Astrocyte (in vitro differentiated cells and primary cell): ENCODE data around the gene EPOP. TPM values are rescaled to one million over a fixed set of nuclear protein-coding genes. Genes with fewer than 3 reads are reported as not detected.

ENCODE experiments used
- DNase-seq: peaks from one replicate; pipeline ENCODE4 v3.0.0-alpha.2; 2010; ENCODE audit warnings: low read depth
- FAIRE-seq: peaks from 2 replicates; lab custom pipeline; 2011; peaks lifted over from hg19 to GRCh38; lab: Jason Lieb, UNC
- H2AFZ ChIP-seq: 2 replicates; pipeline ENCODE4 v1.6.0; 2012; ENCODE audit warnings: low read depth, low read length, inconsistent platforms
- H3K27ac ChIP-seq: 2 replicates; pipeline ENCODE4 v1.5.1; 2011; ENCODE audit warnings: low read depth, low read length, inconsistent platforms
- H3K27me3 ChIP-seq: 2 replicates; pipeline ENCODE4 v1.6.0; 2011; ENCODE audit warnings: low read length, inconsistent platforms; ENCODE audit not compliant: insufficient read depth
- H3K36me3 ChIP-seq: 2 replicates; pipeline ENCODE4 v1.5.1; 2011; ENCODE audit warnings: low read length, inconsistent platforms; ENCODE audit not compliant: insufficient read depth
- H3K4me1 ChIP-seq: 2 replicates; pipeline ENCODE4 v1.5.1; 2011; ENCODE audit warnings: low read length, inconsistent platforms; ENCODE audit not compliant: insufficient read depth
- H3K4me2 ChIP-seq: 2 replicates; pipeline ENCODE4 v1.6.0; 2012; ENCODE audit warnings: low read length, inconsistent platforms
- H3K4me3 ChIP-seq: 2 replicates; pipeline ENCODE4 v1.5.1; 2011; ENCODE audit warnings: low read depth, mild to moderate bottlenecking, low read length, inconsistent platforms; ENCODE audit not compliant: insufficient read depth
- H3K79me2 ChIP-seq: 2 replicates; pipeline ENCODE4 v1.6.0; 2012; ENCODE audit warnings: mild to moderate bottlenecking, low read length, inconsistent platforms; ENCODE audit not compliant: insufficient read depth
- H3K9ac ChIP-seq: 2 replicates; pipeline ENCODE4 v1.6.0; 2012; ENCODE audit warnings: mild to moderate bottlenecking, low read length, inconsistent platforms
- H3K9me3 ChIP-seq: 2 replicates; pipeline ENCODE4 v1.5.1; 2012; ENCODE audit warnings: low read depth, mild to moderate bottlenecking, low read length, inconsistent platforms; ENCODE audit not compliant: insufficient read depth
- H4K20me1 ChIP-seq: 2 replicates; pipeline ENCODE4 v1.6.0; 2012; ENCODE audit warnings: low read length, inconsistent platforms; ENCODE audit not compliant: insufficient read depth
- H3K27ac Mint-ChIP-seq: one replicate; pipeline ENCODE4 v1.8.0; 2021; ENCODE audit warnings: mild to moderate bottlenecking, mixed read lengths; ENCODE audit not compliant: unreplicated experiment
- H3K27me3 Mint-ChIP-seq: one replicate; pipeline ENCODE4 v1.8.0; 2021; ENCODE audit warnings: low read depth, mixed read lengths; ENCODE audit not compliant: unreplicated experiment
- H3K36me3 Mint-ChIP-seq: one replicate; pipeline ENCODE4 v1.8.0; 2021; ENCODE audit warnings: low read depth, mixed read lengths; ENCODE audit not compliant: unreplicated experiment
- H3K4me1 Mint-ChIP-seq: one replicate; pipeline ENCODE4 v1.8.0; 2021; ENCODE audit warnings: low read depth, mixed read lengths; ENCODE audit not compliant: unreplicated experiment
- H3K4me3 Mint-ChIP-seq: one replicate; pipeline ENCODE4 v1.8.0; 2021; ENCODE audit warnings: mild to moderate bottlenecking, moderate library complexity, mixed read lengths; ENCODE audit not compliant: unreplicated experiment
- H3K9me3 Mint-ChIP-seq: one replicate; pipeline ENCODE4 v1.8.0; 2021; ENCODE audit warnings: mild to moderate bottlenecking, mixed read lengths; ENCODE audit not compliant: unreplicated experiment
- EZH2 ChIP-seq: IDR thresholded peaks from 2 replicates; pipeline ENCODE4 v1.6.1; 2012; ENCODE audit warnings: mild to moderate bottlenecking, low read length, inconsistent platforms; ENCODE audit not compliant: insufficient read depth
- total RNA-seq: library from RNA; stranded (reverse); gene quantifications from 2 replicates; pipeline ENCODE4 v1.2.1, GENCODE V29; 2021
- TF ChIP-seq, protein P1 (sequence below): IDR thresholded peaks from 2 replicates; pipeline ENCODE4 v1.5.1; 2011; ENCODE audit warnings: low read depth, mild to moderate bottlenecking, inconsistent platforms, low read length, moderate library complexity; ENCODE audit not compliant: insufficient read depth

Gene EPOP
- total RNA-seq, 1 donor from 2014 or later, result 4.1 TPM

DNA sequence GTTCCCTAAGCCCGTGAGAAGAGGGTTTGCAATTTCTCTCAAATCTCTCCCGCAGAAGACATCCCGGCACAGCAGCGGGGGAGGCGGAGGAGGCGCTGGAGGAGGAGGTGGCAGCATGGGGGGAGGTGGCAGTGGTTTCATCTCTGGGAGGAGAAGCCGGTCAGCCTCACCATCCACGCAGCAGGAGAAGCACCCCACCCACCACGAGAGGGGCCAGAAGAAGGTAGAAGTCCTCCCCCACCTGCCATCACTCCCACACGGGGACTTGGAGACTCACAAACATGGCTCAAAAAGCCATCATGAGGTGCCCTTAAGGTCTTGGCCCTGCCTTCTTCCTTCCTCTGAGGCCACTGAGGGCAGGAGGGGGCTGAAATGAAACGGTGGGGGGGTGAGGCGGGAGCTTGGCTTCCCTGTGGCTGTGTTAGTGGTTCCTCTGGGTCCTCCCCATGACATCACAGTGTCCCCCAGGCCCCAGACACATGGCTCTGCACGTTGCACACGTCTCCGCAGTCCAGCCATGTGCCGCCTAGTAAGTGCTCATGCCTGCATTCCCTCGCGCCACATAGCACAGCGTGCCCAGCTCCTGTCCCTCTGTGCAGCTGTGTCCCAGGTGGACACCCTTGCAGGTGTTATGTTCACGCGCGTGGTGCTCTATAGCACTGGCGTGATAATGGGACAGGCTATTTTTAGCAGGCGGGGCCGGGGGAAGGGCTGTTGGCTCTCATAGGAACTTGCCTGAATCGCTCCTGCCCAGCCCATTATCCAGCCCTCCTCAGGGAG, 37.2 kb upstream of the EPOP start:
- no peak overlapping the region for H3K27ac ChIP-seq
- FAIRE-seq (no peak), DNase-seq (no peak)
- Mint-ChIP-seq H3K36me3 (peaks cover 22% of the 10 kb centered on the region), H3K9me3 (peaks cover 2% of the 10 kb centered on the region), H3K27me3 (peaks cover 14% of the 10 kb centered on the region), H3K4me1 (peaks cover 3% of the 10 kb centered on the region), H3K4me3 (no peak overlapping the region), H3K27ac (no peak overlapping the region)
- H3K9ac ChIP-seq, result no peak overlapping the region
- peaks cover 4% of the 10 kb centered on the region for H3K79me2 ChIP-seq
- H3K4me3 ChIP-seq, result no peak overlapping the region
- H4K20me1 ChIP-seq, result peaks cover 31% of the 10 kb centered on the region
- H3K27me3 ChIP-seq, result no peaks in the 10 kb centered on the region
- no peaks in the 10 kb centered on the region for H3K9me3 ChIP-seq
- H3K4me2 ChIP-seq, result no peak overlapping the region
- no peak overlapping the region for H2AFZ ChIP-seq
- no peaks in the 10 kb centered on the region for H3K4me1 ChIP-seq
- TF ChIP-seq EZH2, result no peak
- TF ChIP-seq, protein P1, sequence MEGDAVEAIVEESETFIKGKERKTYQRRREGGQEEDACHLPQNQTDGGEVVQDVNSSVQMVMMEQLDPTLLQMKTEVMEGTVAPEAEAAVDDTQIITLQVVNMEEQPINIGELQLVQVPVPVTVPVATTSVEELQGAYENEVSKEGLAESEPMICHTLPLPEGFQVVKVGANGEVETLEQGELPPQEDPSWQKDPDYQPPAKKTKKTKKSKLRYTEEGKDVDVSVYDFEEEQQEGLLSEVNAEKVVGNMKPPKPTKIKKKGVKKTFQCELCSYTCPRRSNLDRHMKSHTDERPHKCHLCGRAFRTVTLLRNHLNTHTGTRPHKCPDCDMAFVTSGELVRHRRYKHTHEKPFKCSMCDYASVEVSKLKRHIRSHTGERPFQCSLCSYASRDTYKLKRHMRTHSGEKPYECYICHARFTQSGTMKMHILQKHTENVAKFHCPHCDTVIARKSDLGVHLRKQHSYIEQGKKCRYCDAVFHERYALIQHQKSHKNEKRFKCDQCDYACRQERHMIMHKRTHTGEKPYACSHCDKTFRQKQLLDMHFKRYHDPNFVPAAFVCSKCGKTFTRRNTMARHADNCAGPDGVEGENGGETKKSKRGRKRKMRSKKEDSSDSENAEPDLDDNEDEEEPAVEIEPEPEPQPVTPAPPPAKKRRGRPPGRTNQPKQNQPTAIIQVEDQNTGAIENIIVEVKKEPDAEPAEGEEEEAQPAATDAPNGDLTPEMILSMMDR, result no peak
- H3K36me3 ChIP-seq, result peaks cover 3% of the 10 kb centered on the region

DNA sequence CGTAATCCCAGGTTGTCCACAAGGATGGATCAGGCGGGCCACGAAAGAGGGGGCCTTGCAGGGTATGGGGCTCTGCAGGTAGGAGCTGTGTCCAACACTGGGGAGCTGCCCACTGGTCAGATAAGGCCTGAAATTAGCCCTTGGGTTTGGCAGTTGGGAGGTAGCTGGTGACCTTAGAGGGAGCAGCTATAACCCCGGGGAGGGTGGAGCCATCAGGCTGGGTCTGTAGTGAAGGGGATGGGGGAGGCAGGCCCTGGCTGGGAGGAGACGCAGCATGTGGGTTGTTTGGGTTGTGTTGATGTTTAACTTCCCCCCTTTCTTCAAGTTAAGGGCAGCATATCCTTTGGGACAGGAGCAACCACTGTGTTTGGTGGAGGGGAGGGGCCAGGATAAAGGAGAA, 36.2 kb upstream of the EPOP start:
- Histone ChIP-seq H2AFZ (no peak overlapping the region), H3K27ac (no peak overlapping the region), H3K4me3 (no peak overlapping the region), H3K36me3 (peaks cover 3% of the 10 kb centered on the region), H4K20me1 (peaks cover 40% of the 10 kb centered on the region), H3K4me1 (peaks cover 10% of the 10 kb centered on the region), H3K4me2 (no peak overlapping the region), H3K27me3 (no peaks in the 10 kb centered on the region), H3K79me2 (peaks cover 12% of the 10 kb centered on the region), H3K9me3 (no peaks in the 10 kb centered on the region), H3K9ac (no peak overlapping the region)
- Mint-ChIP-seq H3K9me3 (peaks cover 2% of the 10 kb centered on the region), H3K4me3 (no peak overlapping the region), H3K4me1 (peaks cover 6% of the 10 kb centered on the region), H3K36me3 (peaks cover 20% of the 10 kb centered on the region), H3K27me3 (peaks cover 14% of the 10 kb centered on the region), H3K27ac (no peak overlapping the region)
- DNase-seq (no peak), FAIRE-seq (no peak)
- TF ChIP-seq EZH2, result no peak
- TF ChIP-seq, protein P1, result no peak

DNA sequence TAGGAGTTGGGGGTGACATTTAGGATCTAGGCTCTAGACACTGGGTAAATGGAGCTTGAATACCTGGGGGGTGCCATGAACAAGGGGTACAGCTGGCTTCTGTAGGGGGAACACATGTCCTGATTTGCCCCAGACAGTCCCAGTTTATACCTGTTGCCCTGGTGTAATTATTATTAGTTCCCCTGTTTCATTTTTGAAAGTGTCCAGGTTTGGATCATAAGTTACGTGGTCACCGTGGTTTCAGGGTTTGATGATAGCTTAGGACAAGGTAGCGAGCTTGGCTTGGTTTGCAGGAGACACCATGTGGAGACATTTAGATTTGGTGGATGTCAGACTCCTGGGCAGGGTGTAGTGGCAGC, 35.8 kb upstream of the EPOP start:
- peaks cover 40% of the 10 kb centered on the region for H4K20me1 ChIP-seq
- DNase-seq, result no peak
- no peaks in the 10 kb centered on the region for H3K9me3 ChIP-seq
- H3K9me3 Mint-ChIP-seq, result peaks cover 2% of the 10 kb centered on the region
- no peak overlapping the region for H3K27ac ChIP-seq
- H3K36me3 ChIP-seq, result peaks cover 3% of the 10 kb centered on the region
- H3K36me3 Mint-ChIP-seq, result peaks cover 20% of the 10 kb centered on the region
- no peak overlapping the region for H3K4me3 ChIP-seq
- peaks cover 14% of the 10 kb centered on the region for H3K79me2 ChIP-seq
- H3K4me1 ChIP-seq, result peaks cover 11% of the 10 kb centered on the region
- no peak for FAIRE-seq
- H3K4me1 Mint-ChIP-seq, result peaks cover 6% of the 10 kb centered on the region
- H3K4me2 ChIP-seq, result no peak overlapping the region
- H3K27me3 Mint-ChIP-seq, result peaks cover 14% of the 10 kb centered on the region
- TF ChIP-seq, protein P1, result no peak
- no peak for TF ChIP-seq EZH2
- no peak overlapping the region for H2AFZ ChIP-seq
- no peak overlapping the region for H3K27ac Mint-ChIP-seq
- no peaks in the 10 kb centered on the region for H3K27me3 ChIP-seq
- H3K4me3 Mint-ChIP-seq, result no peak overlapping the region
- H3K9ac ChIP-seq, result no peak overlapping the region
